ENCODE data around the gene TMEM185B.

The TMEM185B gene

DNA sequence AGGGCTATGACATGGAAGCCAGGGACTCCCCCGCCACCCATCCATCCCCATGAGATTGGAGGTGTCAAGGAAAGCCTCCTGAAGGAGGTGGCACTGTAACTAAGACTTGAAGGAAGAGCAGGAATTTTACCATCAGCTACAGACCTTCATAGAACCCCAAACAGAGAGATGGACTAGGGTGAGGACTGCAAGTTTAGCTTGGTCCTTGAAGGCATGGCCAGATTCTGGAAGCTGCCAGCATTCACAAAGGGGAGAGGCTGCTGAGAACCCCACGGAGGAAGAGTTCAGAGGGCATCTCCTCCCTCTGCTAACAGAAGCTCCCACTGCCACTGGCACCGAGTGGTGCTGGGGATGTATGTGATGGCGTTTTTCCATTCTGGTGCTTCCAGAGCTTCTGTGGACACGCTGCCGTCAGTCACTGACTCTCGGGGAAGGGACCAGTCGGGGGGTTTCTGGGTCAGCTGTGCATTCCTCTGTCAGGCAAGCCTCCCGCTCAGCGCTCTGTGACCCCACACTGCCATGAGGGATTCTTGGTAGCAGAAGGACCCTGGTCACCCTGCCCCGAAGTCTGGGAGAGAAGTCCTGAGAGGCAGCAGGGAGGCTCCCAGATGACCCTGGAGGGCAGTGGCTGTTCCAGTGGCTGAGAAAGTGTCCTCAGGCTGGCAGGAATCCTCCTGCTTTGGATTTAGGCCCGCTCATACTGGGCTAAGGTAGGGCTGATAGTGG lies 18.1 kb downstream of the TMEM185B start:
- no peak for DNase-seq

DNA sequence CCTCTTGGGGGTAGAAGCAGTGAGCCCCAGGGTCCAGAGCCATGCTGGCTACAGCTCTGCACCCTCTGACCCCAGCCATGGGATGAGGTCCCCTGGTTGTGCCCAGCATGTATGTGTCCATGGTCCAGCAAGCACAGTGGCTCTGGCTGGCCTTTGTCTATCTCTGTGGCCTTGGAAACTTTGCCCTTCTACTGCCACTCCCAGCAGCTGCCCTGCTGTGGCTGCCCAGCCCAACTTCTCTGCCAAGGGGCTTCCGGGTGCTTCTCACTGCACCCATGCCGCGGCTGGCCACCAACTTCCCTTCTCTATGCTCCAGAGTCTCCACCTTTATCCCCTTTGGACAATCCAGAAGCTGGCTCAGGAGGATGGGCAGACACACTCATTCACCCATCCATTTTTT lies 18.8 kb downstream of the TMEM185B start:
- DNase-seq: no peak

DNA sequence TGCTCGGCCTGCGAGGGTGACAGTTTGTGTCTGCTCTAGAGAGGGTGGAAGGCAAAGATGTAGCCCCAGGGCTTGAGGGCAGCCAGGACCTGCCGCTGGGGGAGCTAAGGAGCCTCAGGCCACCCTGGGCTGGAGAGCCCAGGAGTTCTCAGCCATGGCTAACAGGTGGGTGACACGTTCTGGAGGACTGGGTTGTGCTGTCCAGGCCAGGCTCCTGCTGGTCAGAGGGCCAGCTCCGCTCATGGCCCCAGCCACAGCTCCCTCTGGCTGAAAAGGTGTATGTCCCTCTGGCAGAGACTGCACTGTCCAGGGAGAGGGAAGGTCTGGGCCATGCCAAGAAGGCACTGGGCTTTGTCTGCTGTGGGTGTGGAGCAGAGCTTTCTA lies 19.2 kb downstream of the TMEM185B start:
- no peak for DNase-seq

DNA sequence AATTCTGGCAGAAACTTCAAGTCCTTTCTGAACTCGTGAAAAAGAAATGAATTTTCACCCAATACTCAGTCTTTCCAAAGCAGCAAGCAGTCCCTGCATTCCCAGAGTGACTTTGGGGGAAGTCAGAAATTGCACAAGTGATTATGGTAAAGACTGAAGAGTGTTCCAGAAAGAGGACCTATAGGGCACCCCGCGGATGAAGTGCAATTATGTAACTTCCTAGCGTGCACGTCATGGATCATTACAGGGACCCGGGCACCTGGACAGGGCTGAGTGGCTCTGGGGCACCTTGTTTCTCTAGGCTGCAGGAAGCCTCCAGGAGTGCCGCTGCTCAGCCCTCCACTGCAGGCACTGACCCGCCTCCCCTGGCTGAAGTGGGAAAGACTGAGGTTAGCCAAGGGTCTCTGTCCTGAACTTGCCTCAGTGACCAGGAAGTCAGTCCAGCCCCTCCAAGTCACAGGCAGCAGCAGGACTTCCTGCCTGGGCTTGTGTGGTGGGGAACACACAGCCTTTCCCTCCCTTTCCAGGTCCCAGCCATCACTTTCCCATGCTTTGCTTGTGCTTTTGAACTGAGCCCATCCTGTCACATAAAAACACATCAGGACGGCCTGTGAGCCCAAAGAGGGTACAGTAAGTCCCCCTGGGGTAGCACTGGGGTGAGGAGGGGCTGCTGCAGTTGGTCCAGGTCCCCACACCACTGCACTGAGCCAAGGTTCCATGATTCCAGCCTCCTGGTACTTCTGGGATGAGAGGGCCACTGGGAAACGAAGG lies 19.8 kb downstream of the TMEM185B start:
- peak; percentile 89 for DNase-seq

DNA sequence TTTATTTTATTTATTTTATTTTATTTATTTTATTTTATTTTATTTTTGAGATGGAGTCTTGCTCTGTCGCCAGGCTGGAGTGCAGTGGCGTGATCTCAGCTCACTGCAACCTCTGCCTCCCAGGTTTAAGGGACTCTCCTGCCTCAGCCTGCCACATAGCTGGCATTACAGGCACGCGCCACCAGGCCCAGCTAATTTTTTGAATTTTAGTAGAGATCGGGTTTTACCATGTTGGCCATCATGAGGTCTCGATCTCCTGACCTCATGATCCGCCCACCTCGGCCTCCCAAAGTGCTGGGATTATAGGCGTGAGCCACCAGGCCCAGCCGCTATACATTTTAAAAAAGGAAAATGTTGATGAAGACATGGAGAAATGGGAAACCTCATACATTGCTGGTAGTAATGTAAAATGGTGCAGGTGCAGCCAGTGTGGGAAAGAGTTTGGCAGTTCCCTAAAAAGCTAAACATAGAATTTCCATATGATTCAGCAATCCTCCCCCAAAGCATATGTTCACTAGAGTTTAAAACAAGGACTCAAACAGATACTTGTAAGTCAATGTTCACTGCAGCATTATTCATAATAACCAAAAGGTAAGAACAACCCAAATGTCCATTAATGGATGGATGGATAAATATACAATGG lies 23.3 kb downstream of the TMEM185B start:
- DNase-seq: peak in 1 of 2 donors; percentile 27

DNA sequence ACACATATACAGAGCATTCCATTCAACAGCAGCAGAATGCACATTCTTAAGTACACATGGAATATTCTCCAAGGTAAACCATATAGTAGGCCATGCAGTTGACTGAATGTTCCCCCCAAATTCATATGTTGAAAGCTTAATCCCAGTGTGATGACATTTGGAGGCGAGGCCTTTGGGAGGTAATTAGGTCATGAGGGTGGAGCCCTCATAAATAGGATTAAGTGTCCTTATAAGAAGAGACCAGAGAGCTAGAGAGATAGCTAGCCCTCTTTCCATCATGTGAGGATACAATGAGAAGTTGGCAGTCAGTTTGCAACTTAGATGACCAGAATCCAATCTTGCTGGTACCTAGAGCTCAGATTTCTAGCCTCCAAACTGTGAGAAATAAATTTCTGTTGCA lies 27.6 kb downstream of the TMEM185B start:
- DNase-seq: no peak

DNA sequence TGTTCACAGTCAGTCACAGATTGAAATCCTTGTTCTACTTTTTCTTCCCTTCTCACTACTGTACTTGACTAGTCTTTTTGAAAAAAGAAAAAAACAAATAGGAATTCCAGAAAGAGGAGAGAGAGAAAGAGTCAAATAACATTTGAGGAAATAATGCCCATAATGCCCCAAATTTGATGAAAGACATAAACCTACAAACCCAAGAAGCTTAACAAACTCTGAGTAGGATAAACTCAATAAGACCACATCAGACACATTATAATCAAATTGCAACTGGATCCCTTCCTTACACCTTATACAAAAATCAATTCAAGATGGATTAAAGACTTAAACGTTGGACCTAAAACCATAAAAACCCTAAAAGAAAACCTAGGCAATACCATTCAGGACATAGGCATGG lies 30.9 kb downstream of the TMEM185B start:
- DNase-seq: no peak

DNA sequence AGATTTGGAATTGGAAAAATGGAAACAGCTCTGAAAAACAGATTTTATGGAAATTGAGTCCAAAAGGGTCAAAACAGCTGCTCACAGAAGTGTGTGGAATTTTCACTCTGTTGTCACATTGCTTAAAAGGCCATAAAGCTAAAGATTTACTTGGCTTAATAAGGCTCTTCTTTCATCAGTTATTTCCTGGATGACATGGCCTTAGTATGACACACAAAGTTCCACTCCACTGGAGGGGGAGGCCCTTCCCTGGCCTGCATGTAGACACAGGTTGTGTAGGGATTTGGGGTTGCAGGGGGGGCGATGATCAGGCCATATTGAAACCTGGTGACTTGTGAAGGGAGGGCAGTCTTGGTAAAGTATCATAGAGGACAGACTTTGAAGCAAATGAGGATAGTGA lies 34.0 kb downstream of the TMEM185B start:
- DNase-seq: no peak

DNA sequence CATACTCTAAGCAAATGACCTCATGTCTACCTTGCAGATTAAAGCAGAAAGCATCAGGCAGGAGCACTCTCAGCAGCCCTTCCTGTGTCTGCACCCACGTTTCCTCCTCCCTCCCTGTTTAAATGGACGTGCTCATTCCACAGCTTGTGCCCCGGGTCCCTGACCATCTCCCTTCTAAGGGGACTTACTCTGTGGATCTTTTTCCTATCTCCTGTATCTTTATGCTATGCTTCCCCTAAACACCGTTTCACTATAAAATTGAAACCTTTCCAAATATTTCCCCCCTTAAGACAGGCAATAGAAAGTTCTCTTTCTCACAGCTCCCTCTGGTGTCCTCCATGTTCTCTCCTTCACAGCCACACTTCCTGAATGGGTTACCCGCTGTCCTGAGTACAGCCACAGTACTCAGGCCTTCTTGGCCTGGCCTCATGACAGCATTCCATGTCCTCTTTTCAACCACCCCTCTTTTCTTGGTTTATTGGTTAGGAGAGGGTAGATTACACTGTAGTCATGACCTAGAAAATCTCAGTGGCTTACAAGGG lies 41.1 kb downstream of the TMEM185B start:
- no peak for DNase-seq

DNA sequence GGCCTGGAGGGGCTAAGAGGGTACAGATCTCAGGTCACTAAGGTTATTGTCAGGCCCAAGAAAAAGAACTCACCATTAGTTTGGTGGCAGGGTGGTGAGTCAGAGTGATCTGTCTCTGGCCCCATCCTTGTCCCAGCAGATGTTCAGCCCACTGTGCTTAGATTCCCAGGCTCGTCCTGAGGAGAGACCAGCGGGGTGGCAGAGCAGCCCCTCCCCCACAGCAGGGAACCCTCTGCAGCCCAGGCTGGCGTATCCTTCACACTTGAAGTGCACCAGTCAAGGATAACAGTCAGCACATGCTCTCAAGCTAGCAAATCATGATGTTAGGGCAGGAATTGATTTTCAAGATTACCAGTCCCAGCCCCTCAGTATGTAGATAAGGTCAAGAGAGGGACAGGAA lies 43.1 kb downstream of the TMEM185B start:
- no peak for DNase-seq

DNA sequence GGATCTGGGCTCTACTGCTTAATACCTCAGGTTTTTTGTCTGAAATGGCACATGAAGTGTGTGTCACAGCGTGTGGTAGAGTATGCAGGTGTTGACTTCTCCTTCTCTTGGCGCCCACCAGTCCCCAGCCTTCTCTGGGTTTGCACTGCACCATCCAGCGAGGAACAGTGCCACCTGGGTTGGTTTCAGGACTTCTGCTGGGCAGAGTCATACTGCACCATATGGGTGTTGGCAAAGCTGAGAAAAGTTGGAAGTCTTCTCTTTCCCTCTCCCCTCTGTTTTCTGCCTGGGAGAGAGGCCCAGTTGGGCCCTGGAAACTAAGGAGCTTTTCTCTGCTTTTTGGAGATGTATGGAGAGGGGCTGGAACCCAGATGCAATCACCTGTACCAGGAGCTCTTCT lies 43.8 kb downstream of the TMEM185B start:
- DNase-seq: no peak

DNA sequence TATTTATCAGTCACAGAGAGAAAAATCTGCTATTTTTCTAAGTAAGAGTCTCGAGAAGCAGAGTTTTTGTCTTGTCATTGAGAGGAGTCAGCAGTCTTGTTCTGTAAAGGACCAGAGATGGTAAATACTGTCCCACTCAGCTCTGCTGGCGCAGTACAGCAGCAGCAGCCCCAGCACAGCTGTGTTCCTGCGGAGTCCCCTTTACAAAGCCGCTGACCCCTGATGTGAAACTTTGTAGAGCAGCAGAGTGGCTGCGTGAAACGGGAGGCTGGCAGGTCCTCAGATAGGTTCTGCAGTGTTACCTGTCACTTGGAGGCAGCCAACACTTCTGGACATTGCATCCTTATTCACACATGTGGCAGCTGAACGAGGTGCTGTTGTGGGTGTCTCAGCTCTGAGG lies 45.2 kb downstream of the TMEM185B start:
- no peak for DNase-seq

DNA sequence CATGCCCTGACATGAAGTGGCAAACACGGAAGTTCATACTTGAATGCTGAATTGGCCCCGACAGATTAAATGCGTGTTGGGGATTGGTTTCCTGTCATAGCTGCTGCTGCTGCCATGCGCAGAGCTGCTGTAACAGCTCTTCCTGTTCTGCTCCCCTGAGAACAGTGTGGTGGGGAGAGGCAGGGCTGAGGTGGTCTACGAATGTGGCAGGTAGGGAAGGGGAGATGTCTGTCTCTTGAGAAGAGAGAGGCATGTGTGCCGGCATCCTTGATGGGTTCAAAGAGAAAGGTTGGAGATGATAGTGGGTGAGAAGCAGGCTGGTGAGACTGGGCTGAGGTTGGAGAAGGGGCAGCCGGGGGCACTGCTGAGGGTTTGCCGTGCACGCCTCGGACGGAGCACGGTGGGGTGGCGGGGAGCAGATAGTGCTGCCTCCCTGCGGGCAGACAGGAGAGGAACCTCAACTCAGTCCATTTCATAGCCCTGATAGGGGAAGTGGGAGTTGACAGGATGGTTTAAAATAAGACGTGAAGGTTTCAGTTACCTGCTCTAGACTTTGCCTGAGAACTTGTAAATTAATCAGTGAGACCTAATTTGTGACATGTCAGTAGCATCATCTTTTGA lies 46.1 kb downstream of the TMEM185B start:
- peak; percentile 25 to 54 for DNase-seq

DNA sequence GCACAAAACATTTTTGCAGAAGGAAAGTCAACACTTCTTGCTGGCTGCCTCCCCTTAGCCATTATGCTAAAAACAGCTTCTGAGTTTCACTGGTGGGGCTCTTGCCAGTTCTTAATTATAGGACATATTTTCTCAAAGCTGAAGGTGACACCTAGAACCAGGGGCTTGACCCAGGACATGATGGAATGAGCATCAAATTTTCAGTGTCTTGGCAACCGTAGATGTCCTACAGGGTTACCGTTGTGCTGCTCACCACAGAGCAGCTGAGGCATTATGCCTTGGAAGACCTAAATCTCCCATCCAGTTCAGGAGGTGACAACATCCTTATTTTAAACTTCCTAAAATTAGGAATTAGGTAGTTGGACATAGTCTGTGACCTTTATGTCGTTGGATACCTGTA lies 46.7 kb downstream of the TMEM185B start:
- DNase-seq: no peak

DNA sequence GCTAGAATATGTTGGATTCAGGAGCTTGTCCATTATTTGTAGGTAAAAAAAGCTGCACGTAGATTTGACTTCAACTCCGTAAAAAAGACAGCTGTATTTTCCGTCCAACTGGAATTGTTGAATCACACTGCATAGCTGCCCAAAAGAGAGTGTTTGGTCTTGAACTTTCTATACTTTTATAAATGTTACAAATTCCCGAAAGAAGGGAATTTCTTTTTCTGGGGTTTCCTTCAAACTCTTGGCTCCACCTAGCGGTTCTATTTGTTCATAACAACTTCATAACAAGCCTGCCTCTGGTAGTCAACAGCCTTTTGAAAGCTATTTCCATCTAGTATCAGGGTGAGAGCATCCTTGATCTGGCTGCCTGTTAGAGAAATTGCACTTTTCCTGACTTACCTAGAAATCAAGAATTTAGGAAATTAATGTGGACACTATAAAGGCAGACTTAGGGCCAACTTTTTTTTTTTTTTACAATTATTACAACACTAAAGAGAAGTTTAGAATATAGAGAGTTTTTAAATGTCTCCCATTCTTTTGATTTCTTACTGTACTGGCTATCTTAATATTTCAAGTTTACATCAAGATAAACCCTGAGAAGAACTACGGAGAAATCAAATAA lies 48.1 kb downstream of the TMEM185B start:
- peak; percentile 38 to 88 for DNase-seq

Measured in inflammatory macrophage treated with lipopolysaccharide for 1 hour (primary cell).